Activated CD8-positive, alpha-beta T cell treated with anti-CD3 and anti-CD28 coated beads for 36 hours (primary cell): ENCODE results near the gene TMPRSS7. TPM values are rescaled to one million over a fixed set of nuclear protein-coding genes. Genes with fewer than 3 reads are reported as not detected.

Source experiments
- ATAC-seq: fragments of 200-7000 bp; cut with Tn5 transposase; one replicate; pipeline ENCODE4 v1.10.0; 2021; ENCODE audit warnings: mild to moderate bottlenecking, moderate library complexity
- CTCF ChIA-PET: fragments of 350-600 bp; sonication (Branson Sonifier 250); formaldehyde crosslinking; loops from one replicate; lab custom pipeline; 2021; ENCODE audit warnings: antibody characterized with exemption; lab: Charles Lee
- POLR2A ChIA-PET: fragments of 350-600 bp; sonication (Branson Sonifier 250); formaldehyde crosslinking; loops from one replicate; lab custom pipeline; 2021; ENCODE audit warnings: antibody characterized with exemption; lab: Charles Lee
- DNase-seq: peaks from one replicate; pipeline ENCODE4 v3.0.0-alpha.2; 2020
- H3K27ac Mint-ChIP-seq: one replicate; pipeline ENCODE4 v1.8.0; 2021; ENCODE audit warnings: mild to moderate bottlenecking, mixed read lengths
- H3K27me3 Mint-ChIP-seq: one replicate; pipeline ENCODE4 v1.8.0; 2021; ENCODE audit warnings: mixed read lengths
- H3K36me3 Mint-ChIP-seq: one replicate; pipeline ENCODE4 v1.8.0; 2021; ENCODE audit warnings: low read depth, mixed read lengths
- H3K4me1 Mint-ChIP-seq: one replicate; pipeline ENCODE4 v1.8.0; 2021; ENCODE audit warnings: low read depth, mixed read lengths
- H3K4me3 Mint-ChIP-seq: one replicate; pipeline ENCODE4 v1.8.0; 2021; ENCODE audit warnings: mild to moderate bottlenecking, moderate library complexity, mixed read lengths
- H3K9me3 Mint-ChIP-seq: one replicate; pipeline ENCODE4 v1.8.0; 2021; ENCODE audit warnings: mixed read lengths
- intact Hi-C: fragments of 100-400 bp; cut with micrococcal nuclease; formaldehyde crosslinking; loops from one replicate; pipeline ENCODE4 v1.10.0; 2022
- total RNA-seq, 2 experiments: library from RNA; stranded (reverse); gene quantifications; one replicate each; pipeline ENCODE4 v1.2.3, GENCODE V29; 2021
- TF ChIP-seq, protein P1 (sequence below): fragments of 200-600 bp; IDR thresholded peaks from one replicate; pipeline ENCODE4 v1.8.0; 2022; ENCODE audit warnings: antibody characterized with exemption, mild to moderate bottlenecking

The TMPRSS7 gene
- total RNA-seq, 2 experiments from 2014 or later = not detected

DNA sequence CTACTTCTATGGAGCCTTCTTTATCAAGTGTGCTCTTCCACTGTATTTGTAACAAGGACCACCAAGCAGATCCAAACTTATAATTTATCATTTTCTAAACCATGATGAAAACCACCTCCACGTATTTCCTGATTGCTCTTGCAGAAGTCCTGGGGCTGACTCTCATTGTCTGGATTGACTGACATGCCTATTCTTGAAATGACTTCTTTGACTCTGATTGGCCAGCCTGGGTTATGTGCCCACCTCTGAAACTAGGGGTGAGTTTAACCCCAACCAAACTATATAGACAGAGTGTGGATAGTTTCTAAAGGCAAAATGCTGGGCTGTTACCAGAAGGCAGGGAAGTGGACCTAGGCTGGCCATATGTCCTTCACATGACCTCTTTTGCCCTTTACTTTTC is 12.7 kb downstream of the TMPRSS7 start:
- Mint-ChIP-seq H3K4me1 (peaks cover 2% of the 10 kb centered on the region), H3K36me3 (no peaks in the 10 kb centered on the region), H3K9me3 (no peaks in the 10 kb centered on the region), H3K27me3 (peaks cover 2% of the 10 kb centered on the region), H3K27ac (no peak overlapping the region), H3K4me3 (no peak overlapping the region)
- no peak for ATAC-seq
- intact Hi-C loops = no loop called here
- ChIA-PET POLR2A (no interaction called here), CTCF (interaction anchor here (6.6 kb wide), 1 partner anchor 58 kb away, joined by 98 read pairs; no protein-coding TSS in a partner anchor)
- TF ChIP-seq, protein P1, sequence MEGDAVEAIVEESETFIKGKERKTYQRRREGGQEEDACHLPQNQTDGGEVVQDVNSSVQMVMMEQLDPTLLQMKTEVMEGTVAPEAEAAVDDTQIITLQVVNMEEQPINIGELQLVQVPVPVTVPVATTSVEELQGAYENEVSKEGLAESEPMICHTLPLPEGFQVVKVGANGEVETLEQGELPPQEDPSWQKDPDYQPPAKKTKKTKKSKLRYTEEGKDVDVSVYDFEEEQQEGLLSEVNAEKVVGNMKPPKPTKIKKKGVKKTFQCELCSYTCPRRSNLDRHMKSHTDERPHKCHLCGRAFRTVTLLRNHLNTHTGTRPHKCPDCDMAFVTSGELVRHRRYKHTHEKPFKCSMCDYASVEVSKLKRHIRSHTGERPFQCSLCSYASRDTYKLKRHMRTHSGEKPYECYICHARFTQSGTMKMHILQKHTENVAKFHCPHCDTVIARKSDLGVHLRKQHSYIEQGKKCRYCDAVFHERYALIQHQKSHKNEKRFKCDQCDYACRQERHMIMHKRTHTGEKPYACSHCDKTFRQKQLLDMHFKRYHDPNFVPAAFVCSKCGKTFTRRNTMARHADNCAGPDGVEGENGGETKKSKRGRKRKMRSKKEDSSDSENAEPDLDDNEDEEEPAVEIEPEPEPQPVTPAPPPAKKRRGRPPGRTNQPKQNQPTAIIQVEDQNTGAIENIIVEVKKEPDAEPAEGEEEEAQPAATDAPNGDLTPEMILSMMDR = no peak
- DNase-seq = no peak

DNA sequence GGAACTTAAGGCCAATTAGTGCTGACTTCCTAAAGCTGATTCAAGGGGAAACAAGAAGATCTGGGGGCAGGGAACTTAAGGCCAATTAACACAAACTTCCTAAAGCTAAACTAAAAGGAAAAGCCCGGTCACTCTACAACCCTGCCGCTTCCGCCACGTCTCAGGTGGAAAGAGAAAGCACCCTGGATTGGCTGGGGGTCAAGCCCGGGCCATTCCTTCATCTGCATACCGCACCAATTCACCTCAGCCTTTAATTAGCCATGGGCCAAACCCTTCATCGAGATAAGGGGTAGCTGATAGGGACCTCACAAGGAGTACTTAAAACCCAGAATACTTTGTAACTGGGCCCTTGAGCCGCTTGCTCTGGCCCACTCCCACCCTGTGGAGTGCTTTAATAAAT is 14.4 kb downstream of the TMPRSS7 start:
- intact Hi-C loops = no loop called here
- peaks cover 2% of the 10 kb centered on the region for H3K4me1 Mint-ChIP-seq
- no peak for ATAC-seq
- H3K9me3 Mint-ChIP-seq = no peaks in the 10 kb centered on the region
- DNase-seq = no peak
- no peak overlapping the region for H3K4me3 Mint-ChIP-seq
- ChIA-PET POLR2A (no interaction called here), CTCF (no interaction called here)
- peaks cover 2% of the 10 kb centered on the region for H3K27me3 Mint-ChIP-seq
- TF ChIP-seq, protein P1 = no peak
- no peak overlapping the region for H3K27ac Mint-ChIP-seq
- H3K36me3 Mint-ChIP-seq = no peaks in the 10 kb centered on the region

DNA sequence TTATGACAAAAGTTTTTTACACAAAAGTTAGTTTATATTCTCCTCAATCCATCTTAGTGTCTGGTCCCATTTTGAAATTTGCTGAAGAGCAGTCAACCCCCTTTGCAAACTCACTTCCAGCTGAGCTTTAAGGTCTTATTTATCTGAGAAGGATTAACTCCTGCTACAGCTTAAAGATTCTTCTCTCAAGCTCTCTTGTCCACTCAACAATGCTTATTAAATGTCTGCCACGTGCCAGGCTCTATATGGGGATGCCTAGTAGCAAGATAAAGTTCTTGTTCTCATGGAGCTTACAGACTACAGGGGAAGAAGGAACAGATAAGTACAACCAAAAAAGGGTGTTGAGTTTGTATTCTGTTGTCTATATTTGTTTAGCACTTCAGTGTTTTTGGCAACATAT is 18.7 kb downstream of the TMPRSS7 start:
- no peak for ATAC-seq
- Mint-ChIP-seq H3K4me1 (peaks cover 12% of the 10 kb centered on the region), H3K4me3 (no peak overlapping the region), H3K27ac (no peak overlapping the region), H3K27me3 (peaks cover 6% of the 10 kb centered on the region), H3K36me3 (no peaks in the 10 kb centered on the region), H3K9me3 (no peaks in the 10 kb centered on the region)
- ChIA-PET CTCF (interaction anchor here (0.7 to 2.3 kb wide), 4 partner anchors 8 to 64 kb away, joined by 4 to 13 read pairs (median 6); no protein-coding TSS in a partner anchor), POLR2A (no interaction called here)
- DNase-seq = no peak
- intact Hi-C loops = no loop called here
- TF ChIP-seq, protein P1 = no peak

DNA sequence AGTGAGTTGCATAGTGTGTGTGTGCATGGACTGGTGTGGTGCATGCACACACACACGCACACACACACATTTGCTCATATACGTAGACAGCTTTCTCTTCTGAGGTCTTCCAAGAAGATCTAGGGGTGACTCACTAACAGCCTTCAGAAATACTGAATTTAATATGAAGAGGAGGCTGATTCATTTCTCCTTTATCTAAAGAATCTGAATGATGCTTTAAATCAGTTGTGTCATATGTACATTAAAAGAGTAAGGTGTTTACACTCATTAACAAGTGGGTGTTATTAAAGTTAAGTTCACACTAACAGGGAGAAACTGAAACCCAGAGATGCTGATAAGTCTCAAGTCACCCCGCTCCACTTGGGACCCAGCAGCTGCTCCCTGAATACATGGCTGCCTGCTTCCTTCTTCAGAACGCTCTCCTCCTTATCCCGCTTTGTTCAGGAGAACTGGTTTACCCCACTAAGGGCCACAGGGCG is 22.0 kb downstream of the TMPRSS7 start:
- Mint-ChIP-seq H3K4me3 (no peak overlapping the region), H3K27me3 (peaks cover 6% of the 10 kb centered on the region), H3K9me3 (peaks cover 4% of the 10 kb centered on the region), H3K27ac (peak overlapping the region; percentile 73), H3K4me1 (peaks cover 12% of the 10 kb centered on the region), H3K36me3 (no peaks in the 10 kb centered on the region)
- TF ChIP-seq, protein P1 = no peak
- ATAC-seq (peak; percentile 97), DNase-seq (peak; percentile 51)
- POLR2A ChIA-PET = no interaction called here
- CTCF ChIA-PET = interaction anchor here (0.9 to 3.4 kb wide), 3 partner anchors 13 to 43 kb away, joined by 3 to 8 read pairs (median 7); no protein-coding TSS in a partner anchor
- intact Hi-C loops = no loop called here

DNA sequence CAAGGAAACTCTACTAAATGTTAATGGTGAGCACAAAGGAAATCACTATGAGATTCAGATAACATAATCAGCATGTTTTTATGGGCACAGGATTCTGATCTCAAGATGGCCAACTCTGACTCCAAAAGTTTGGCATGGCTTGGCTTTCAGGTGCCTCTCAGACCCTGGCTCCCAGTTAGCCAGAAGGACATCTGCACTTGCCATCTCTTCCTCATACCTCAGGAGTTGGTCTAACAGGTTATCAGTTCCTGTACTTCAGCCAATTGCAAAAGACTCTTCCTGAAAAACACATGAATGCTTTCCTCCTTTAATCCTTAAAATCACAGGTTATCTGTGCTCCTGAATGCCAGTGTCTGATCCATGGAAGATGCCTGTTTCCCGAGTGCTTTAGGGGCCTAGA is 25.0 kb downstream of the TMPRSS7 start:
- DNase-seq (no peak), ATAC-seq (no peak)
- CTCF ChIA-PET = no interaction called here
- Mint-ChIP-seq H3K27ac (no peak overlapping the region), H3K9me3 (peaks cover 4% of the 10 kb centered on the region), H3K4me1 (peaks cover 12% of the 10 kb centered on the region), H3K27me3 (peaks cover 1% of the 10 kb centered on the region), H3K4me3 (no peak overlapping the region), H3K36me3 (no peaks in the 10 kb centered on the region)
- POLR2A ChIA-PET = no interaction called here
- TF ChIP-seq, protein P1 = no peak
- intact Hi-C loops = no loop called here
